Measurements from ENCODE around the gene SLC39A12.
"Not testable (repeated sequence)": the region's sequence is repeated elsewhere in the genome, so short reads cannot be mapped to it uniquely, and the experiment has no call there.

The SLC39A12 gene

GRCh38 chr10:17951868-17952371 is at the start of gene SLC39A12:
SLC39A12 (plus strand) TSS chr10:17951918; CDS start chr10:17953277, 1,359 bp downstream.
- DNase-seq (ENCODE audit: low read depth in 2 of 2): no peak

- DNase-seq (ENCODE audit: low read depth in 2 of 2): no peak
These were observed 47.2 kb upstream of the SLC39A12 start for GRCh38 chr10:17904564-17904963.

- DNase-seq (ENCODE audit: low read depth in 2 of 2): no peak
These were observed 46.2 kb upstream of the SLC39A12 start for GRCh38 chr10:17905491-17905890.

- no peak for DNase-seq (ENCODE audit: low read depth in 2 of 2)
These were observed 45.7 kb upstream of the SLC39A12 start for GRCh38 chr10:17906002-17906401.

GRCh38 chr10:17907641-17908040 is 44.1 kb upstream of the SLC39A12 start:
- DNase-seq (ENCODE audit: low read depth in 2 of 2): no peak

GRCh38 chr10:17910125-17910789 is 41.5 kb upstream of the SLC39A12 start:
- no peak for DNase-seq (ENCODE audit: low read depth in 2 of 2)

GRCh38 chr10:17912754-17913153 is 39.0 kb upstream of the SLC39A12 start:
- DNase-seq (ENCODE audit: low read depth in 2 of 2): no peak

GRCh38 chr10:17913604-17914003 is 38.1 kb upstream of the SLC39A12 start:
- no peak for DNase-seq (ENCODE audit: low read depth in 2 of 2)

- DNase-seq (ENCODE audit: low read depth in 2 of 2): no peak
These were observed 37.3 kb upstream of the SLC39A12 start for GRCh38 chr10:17914169-17915045.

- DNase-seq (ENCODE audit: low read depth in 2 of 2): no peak
These were observed 36.5 kb upstream of the SLC39A12 start for GRCh38 chr10:17915181-17915580.

GRCh38 chr10:17918187-17918903 is 33.4 kb upstream of the SLC39A12 start:
- no peak for DNase-seq (ENCODE audit: low read depth in 2 of 2)

- no peak for DNase-seq (ENCODE audit: low read depth in 2 of 2)
These were observed 30.3 kb upstream of the SLC39A12 start for GRCh38 chr10:17921378-17921777.

- DNase-seq (ENCODE audit: low read depth in 2 of 2): no peak
These were observed 28.0 kb upstream of the SLC39A12 start for GRCh38 chr10:17923728-17924127.

- no peak for DNase-seq (ENCODE audit: low read depth in 2 of 2)
These were observed 8.5 kb upstream of the SLC39A12 start for GRCh38 chr10:17943033-17943745.

GRCh38 chr10:17950269-17950668 is 1.4 kb upstream of the SLC39A12 start:
- not testable (repeated sequence) for DNase-seq (ENCODE audit: low read depth in 2 of 2)

- DNase-seq (ENCODE audit: low read depth in 2 of 2): no peak
These were observed 992 bp upstream of the SLC39A12 start for GRCh38 chr10:17950726-17951125.

- not testable (repeated sequence) for DNase-seq (ENCODE audit: low read depth in 2 of 2)
These were observed 2.7 kb downstream of the SLC39A12 start for GRCh38 chr10:17954372-17954771.

- DNase-seq (ENCODE audit: low read depth in 2 of 2): no peak
These were observed 3.1 kb downstream of the SLC39A12 start for GRCh38 chr10:17954861-17955260.

GRCh38 chr10:17958049-17958448 is 6.3 kb downstream of the SLC39A12 start:
- DNase-seq (ENCODE audit: low read depth in 2 of 2): no peak

GRCh38 chr10:17959870-17960269 is 8.2 kb downstream of the SLC39A12 start:
- no peak for DNase-seq (ENCODE audit: low read depth in 2 of 2)
